Caki2 (cell line): ENCODE data around the gene ABHD14A. TPM values are rescaled to one million over a fixed set of nuclear protein-coding genes. Genes with fewer than 3 reads are reported as not detected.

Source experiments
- DNase-seq: peaks from one replicate; pipeline ENCODE4 v3.0.0-alpha.2; 2015; ENCODE audit warnings: low read depth
- in situ Hi-C: cut with HindIII; loops from 2 replicates; pipeline ENCODE4 v1.10.0; 2016; ENCODE audit warnings: low sequenced_read_pairs, low pct_unique_long_range_greater_than_20kb, mixed read lengths
- total RNA-seq: library from RNA; depleted of rRNA; stranded (reverse); fragments of >200 nt; shearing (Covaris generic); gene quantifications from 2 replicates; pipeline ENCODE4 v1.2.3, GENCODE V29; 2014; ENCODE audit warnings: low replicate concordance

ABHD14A gene
- total RNA-seq, 1 experiment from 2014 or later = 12.8 TPM

DNA sequence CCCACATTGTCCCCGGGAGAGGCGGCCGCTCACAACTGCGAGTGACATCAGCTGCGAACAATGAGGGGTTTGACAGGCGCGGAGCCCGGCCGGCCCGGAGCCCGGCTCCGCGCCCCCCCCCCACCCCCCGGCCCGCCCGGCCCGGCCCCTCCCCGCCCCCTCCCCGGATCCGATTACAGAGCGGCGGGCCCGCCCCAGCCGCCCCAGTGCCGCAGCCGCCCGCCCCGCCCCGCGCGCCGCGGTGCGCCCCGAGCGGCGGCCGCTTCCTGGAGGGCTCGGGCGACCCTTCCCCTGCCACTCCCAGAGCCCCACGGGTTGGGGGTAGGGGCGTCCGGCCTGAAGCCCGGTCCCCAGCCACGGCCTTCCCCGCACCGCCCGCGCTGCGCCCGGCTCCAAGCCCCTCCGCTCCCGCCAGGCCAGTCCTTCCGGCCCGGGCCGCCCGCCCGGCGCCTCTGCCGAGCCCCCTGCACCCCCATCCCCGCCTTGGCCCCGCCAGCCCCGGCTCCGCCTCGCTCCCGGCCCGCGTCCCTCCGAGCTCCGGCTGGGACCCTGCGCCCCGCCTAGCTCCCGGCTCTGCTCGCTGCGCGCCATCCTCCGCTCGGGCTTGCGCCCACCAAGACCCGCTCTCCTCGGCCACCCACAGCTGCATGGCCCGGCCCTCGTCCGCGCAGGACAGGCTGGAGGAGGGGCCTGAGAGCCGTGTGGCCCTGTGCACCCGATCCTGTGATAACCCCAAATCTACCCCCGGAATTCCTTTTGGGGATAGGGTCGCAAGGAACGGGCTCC lies 7.3 kb upstream of the ABHD14A start, which contains the start of gene PCBP4:
PCBP4 (minus strand) TSS at position 71 of the 786 bp plus-strand sequence. CDS start 6,214 bp downstream, outside the sequence.
- DNase-seq = no peak
- in situ Hi-C loops = no loop called here

DNA sequence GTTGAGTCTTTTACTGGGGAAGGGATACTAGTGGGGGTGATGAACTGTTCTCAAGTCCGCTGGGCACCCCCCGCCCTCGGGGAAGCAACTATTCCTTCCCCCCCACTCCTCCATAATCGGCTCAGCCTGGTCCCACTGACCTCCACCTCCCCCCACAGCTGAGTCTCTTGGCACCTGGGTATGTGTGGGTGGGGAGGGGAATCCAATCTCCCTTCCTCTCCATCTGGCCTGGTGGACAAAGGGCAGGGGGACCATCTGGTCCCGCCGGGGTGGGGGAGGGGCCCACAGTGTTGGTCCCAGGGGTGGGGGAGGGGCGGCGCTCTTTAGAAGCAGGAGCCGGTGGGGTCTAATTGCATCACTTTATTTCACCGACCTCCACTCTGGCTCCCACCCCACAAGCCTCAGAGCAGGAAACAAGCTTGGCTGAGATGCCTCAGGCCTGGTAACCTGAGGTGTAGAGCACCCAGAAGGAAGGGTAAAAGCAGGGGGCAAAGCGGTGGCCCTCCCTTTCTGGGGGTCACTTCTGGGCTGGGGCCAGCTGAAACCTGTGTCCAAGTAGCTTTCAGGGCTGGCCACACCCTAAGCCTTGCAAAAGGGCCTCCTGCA lies 6.6 kb upstream of the ABHD14A start:
- in situ Hi-C loops = no loop called here
- DNase-seq = no peak

DNA sequence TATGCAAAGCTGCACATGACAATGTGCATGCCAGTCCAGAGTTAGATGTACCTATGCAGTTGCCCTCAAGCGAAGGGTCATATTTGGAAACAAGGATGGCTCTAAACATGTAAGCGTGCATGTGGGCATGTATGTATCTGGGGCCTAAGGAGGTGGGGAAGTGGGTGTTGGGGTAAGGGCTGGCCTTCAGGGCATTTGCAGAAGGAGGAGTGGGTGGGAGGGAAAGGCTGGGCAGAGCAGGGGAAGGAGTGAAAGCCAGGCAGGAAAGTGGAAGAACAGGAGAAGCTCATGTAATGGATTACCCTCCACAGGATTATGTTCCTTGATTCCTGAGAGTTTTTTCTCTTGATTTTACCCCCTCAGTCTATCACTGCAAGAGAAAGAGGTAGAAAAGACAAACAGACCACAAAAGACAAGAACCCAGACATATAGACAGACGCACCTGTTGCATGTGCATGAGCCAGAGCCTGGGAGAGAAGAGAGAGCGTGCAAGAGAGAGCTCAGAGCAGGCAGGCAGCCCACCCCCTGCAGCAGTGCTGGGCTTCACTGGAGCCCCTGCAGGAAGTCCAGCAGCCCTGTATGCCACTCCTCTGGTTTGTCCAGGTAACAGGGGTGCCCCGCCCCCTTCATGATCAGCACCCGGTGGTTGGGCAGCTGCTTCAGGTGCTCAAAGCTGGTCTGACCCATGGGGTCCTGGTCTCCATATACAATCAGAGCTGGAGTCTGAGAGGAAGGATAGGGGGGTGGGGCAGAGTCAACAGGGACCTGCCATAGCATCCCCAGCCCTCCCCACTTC lies 5.8 kb upstream of the ABHD14A start:
- in situ Hi-C loops = no loop called here
- DNase-seq = no peak

DNA sequence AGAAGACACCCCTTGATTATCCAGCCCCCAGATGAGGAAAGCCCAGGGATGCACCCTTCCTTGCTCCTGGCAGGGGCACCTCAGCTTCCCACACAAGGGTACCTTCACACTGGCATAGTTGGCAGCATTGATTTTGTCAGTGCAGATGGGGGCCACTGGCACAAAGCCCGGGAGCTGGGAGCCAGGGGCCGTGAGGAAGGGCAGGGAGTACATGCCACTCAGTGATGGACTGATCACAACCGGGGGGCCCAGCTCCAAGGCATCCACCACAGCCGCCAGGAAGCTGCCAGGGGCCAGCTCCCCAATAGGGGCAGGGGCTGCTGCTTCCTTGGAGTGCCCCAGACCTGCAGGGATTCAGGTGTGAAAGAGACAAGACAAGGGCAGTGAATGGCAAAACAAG lies 5.0 kb upstream of the ABHD14A start:
- in situ Hi-C loops = no loop called here
- DNase-seq = no peak

DNA sequence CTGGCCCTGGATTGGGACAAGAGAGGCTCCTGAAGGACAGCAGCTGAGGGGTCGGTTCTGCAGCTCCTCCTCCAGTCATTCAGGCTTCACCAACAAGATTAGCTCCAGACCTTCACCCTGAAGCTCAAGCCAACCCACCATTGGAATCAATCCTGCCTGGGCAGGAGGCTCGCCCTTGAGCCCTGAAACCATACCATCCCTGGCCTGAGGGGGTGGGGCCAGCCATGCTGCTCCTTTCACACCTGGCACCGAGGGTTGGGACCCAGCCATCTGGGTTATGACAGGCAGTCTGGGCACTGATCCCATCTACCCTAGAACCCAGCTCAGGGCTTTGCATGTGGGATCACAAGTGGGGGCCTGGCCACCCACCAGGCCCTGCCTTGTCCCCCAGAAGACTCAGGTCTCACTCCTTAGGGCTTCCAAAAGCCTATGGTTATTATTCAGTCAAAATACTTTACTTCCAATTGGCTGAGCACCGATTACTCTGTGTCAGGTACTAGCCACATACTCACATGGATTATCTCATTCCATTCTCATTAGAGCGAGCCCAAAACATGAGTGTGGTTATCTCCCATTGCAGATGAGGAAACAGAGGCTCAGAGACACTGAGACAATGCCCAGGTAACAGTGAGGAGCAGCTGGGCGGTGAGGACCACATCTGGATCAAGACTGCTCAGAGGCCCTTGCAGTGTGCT lies 4.1 kb upstream of the ABHD14A start:
- in situ Hi-C loops = no loop called here
- no peak for DNase-seq

DNA sequence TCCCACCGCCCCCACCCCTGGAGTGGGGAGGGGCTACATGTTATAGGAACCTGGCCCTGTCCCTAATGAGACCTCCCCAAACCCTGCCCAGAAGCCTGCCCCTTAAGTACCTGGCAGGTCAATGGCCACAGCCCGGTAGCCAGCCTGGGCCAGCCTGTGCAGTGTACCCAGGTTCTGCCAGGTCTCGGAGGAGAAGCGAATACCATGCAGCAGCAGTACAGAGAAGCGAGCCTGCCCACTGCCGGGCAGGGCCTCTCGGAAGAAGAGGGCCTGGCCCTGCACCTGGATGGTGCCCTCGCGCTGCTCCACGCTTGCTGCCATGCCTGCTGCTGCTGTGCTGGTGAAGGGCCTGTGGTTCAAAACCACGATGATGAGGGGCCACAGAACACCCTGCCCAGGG lies 3.5 kb upstream of the ABHD14A start:
- in situ Hi-C loops = no loop called here
- DNase-seq = no peak

DNA sequence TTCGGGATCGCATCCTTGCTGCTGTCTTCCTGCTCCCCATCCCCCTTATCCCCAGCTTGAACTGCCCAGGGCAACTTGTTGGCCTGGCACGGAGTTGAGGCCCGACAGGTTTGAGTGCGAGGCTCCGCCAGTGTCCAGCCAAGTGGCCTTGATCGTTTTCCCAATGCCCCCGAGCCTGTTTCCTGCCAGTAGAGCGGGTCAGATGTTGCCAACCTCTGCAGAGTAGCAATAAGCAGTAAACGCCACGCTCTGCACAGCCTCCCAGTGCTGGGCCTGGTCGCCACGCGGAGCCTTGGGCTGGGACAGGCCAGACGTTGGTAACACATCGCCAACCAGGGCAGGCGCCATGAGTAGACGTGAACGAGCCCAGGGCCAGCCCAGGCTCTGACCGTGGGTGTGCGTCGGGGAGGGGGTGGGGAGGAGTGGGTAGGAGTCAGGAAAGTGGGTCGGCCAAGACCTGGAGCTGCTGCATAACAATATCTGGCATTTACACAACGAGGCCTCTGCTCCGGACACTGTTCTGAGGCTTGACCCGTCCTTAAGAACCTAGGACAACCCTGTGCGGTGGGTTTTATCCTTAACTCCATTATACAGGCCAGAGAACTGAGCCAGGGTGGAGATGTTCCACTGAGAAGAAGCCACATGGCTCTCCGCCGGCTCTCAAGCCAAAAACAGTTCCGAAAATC lies 444 bp upstream of the ABHD14A start:
- in situ Hi-C loops = no loop called here

DNA sequence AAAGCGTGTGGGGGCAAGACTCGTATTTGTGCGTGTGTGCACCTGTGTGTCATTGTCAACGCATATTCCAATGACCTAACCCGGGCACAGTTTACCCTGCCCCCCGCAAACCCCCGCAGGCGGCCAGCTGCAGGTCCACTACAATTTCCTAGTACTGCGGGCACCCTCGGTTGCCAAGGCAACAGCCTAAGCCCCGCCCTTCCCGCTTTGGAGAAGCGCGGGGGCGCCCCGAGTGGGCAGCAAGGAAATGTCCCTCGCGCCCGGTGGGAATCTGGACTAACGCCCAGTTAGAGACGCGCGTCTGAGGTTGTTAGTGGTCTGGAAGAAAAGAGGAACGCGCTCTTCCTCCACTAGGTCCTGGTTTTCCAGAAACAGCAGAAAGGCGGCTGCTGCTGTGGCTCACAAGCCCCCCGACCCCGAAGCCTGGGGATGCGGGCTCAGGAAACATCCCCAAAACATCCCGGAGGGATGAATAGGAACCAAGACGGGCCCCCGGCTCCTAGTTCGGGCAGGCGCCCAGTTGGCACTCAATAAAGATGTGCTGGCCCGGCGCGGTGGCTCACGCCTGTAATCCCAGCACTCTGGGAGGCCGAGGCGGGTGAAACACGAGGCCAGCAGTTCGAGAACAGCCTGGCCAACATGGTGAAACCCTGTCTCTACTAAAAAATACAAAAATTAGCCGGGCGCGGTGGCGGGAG lies 1.1 kb downstream of the ABHD14A start:
- in situ Hi-C loops = no loop called here
- no peak for DNase-seq

More for the DNA sequence above, 444 bp upstream of the ABHD14A start:
- no peak for DNase-seq

DNA sequence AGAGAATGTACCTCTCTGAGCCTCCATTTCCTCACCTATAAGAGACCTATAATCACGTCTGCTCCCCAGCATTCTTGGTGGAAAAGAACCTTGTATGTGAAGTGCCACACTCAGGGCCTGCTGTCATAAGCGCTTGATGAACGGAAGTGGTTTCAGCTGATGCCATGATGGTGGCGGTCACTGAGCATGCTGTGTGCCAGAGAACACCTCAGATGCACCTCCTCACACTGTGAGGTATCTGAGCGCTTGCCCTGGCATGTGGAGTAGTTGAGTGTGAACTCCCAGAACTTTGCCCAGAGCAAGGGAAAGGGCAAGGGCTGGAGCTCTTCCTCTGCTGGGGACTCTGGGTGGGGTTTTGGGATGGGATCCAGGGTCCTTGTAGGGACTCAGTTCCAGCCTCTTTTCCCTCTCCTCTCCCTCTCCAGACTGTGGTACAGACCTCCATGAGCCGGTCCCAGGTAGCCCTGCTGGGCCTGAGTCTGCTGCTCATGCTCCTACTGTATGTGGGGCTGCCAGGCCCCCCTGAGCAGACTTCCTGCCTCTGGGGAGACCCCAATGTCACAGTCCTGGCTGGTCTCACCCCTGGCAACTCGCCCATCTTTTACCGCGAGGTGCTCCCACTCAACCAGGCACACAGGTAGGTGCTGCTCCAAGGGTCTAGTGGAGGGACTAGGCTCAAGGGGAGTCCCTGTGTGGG lies 2.7 kb downstream of the ABHD14A start:
- in situ Hi-C loops = no loop called here
- DNase-seq = no peak

DNA sequence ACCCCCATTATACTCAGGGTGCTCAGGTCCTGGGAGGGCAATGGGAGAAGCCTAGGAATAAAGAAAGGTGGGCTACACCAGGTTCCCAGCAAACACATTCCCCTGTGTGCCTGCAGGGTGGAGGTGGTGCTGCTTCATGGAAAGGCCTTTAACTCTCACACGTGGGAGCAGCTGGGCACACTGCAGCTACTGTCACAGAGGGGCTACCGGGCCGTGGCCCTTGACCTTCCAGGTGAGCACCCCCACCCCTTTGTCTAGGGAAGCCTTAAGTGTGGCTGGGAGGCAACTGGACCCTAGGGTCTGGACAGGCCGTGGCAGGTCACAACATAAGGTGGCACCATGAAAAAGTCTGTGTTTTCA lies 3.3 kb downstream of the ABHD14A start:
- DNase-seq = no peak
- in situ Hi-C loops = no loop called here

DNA sequence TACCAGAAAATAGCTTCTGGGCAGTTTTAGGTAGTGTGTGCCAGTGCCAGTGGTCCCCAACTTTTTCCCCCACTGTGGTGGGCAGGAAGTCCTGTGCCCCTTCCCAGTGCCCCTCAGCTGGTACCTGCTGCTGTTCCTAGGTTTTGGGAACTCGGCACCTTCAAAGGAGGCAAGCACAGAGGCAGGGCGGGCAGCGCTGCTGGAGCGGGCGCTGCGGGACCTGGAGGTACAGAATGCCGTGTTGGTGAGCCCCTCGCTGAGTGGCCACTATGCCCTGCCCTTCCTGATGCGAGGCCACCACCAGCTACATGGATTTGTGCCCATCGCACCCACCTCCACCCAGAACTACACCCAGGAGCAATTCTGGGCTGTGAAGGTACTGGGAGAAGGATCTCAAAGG lies 5.4 kb downstream of the ABHD14A start:
- no peak for DNase-seq
- in situ Hi-C loops = no loop called here

DNA sequence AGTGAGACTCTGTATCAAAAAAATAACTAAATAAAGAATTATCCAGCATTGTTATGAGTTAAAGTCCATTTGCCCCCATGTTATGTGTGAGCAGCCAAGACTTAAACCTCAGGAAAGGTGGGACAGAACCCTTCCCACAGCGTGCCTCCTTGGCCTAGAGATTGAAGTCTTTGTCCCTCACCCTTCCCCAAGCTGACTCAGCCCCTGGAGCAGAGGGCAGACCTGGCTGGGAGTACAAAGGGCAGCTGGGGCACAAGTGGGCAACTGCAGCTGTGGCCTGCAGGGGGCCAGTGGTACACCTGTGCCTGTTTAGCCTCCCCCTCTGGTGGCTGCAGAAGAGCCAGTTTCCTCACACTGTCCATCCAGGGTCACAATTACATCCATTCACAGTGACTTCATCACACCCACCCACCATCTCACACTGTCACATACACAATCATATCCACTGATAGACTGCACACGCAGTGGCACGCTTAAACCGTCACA lies 7.5 kb downstream of the ABHD14A start:
- DNase-seq = peak; percentile 80
- in situ Hi-C loops = no loop called here

DNA sequence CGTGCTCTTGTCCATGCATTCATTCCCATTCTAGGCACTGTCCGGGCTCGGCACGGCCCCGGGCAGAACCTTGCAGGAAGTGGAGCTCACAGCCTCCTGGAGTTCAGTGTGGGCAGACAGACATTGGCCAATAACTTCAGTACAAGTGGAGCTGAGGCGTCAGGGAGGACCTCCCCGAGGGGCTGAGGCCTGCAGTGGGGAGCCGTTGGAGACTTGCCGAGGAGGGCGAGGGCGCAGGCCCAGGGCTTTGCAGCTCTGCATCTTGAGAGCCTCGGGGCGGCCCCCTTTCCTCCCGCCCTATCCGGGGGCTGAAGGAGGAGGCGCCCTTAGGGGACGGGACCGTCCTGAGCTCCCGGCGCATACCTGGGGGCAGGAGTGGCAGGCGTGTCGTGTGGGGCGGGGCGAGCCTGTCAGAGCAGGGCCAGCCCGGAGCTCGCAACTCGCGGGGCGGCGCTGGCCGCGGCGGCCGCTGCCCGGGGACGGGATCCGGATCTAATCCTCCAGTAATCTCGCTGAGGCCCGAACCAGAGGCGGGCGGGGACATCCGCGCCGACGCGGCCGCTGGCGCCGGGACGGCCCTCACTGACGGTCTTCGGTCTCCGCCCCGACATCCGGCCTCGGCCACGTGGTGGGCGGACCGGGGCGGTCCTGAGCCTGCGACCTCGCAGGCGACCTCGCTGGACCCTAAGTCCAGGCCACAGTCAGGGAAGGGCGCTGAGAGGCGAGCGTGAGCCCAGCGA lies 8.1 kb downstream of the ABHD14A start, which contains the start of gene ACY1:
ACY1 (plus strand) TSS at position 698 of the 740 bp plus-strand sequence. CDS start 530 bp downstream, outside the sequence.
- in situ Hi-C loops = no loop called here
- DNase-seq = peak; percentile 93

DNA sequence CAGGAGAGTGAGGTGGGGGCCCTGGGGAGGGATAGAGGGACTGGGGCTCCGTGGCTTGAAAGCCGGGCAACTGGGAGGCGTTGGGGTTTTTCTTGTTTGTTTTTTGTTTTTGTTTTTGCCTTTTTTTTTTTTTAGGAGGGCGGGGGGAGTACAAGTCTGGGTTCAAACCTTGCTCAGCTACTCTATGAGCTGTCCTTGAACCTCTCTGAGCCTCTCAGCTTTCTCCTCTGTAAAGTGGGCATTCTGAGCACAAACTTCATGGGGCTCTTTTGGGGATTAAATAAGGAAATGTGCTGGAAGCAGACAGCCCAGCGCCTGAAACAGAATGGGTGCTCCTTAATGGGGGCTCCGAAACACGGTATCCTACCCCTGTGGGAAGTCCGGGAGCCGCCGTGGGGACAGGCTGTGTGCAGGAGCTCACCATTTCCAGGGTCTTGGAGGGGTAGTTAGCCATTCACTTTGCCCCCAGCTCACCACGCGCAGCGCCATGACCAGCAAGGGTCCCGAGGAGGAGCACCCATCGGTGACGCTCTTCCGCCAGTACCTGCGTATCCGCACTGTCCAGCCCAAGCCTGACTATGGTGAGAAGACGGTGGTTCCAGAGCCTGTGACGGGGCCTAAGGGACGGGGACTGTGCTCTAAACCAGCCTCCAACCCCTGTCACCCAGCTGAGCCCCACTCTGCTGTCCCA lies 8.9 kb downstream of the ABHD14A start:
- no peak for DNase-seq
- in situ Hi-C loops = no loop called here

DNA sequence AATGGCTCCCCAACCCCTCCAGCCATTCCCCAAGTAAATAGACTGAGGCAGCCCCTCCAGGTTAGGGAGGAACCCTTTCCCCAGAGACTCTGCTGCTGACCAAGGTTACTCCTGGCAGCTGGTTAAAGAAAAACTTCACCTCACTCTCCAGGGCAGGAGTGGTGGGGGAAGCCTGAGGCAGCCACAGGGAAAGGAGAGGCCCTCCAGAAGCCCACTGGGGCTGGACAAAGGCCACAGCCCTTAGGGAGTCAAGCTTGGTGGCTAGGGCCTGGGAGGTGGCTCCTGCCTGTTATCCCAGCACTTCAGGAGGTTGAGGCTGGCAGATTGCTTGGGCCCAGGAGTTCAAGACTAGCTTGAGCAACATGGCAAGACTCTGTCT lies 9.4 kb downstream of the ABHD14A start:
- in situ Hi-C loops = no loop called here
- no peak for DNase-seq

DNA sequence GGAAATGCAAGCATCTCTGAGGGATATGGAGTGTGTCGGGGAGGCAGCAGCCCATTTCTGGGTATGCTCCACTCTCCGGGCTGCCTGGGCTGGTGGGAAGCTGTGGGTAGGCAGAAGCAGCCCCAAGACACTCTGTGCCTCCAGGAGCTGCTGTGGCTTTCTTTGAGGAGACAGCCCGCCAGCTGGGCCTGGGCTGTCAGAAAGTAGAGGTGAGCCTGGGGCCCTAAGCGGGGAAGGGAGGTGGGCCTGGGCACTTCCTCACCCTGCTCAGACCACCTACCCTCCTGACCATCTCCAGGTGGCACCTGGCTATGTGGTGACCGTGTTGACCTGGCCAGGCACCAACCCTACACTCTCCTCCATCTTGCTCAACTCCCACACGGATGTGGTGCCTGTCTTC lies 10.2 kb downstream of the ABHD14A start:
- in situ Hi-C loops = no loop called here
- DNase-seq = no peak
